GM12874 (cell line): ENCODE measurements around the gene SHC1.

Experiments
- CTCF ChIP-seq: IDR thresholded peaks from 2 replicates; pipeline ENCODE4 v1.5.1; 2011; ENCODE audit warnings: low read depth, mild to moderate bottlenecking, control low read depth, low read length, moderate library complexity; ENCODE audit not compliant: insufficient read depth

Gene SHC1

GRCh38 chr1:154943649-154944400, 26.7 kb downstream of the SHC1 start:
- TF ChIP-seq CTCF, result peak; percentile 87

- TF ChIP-seq CTCF, result no peak
Measured at GRCh38 chr1:154941333-154942013, 29.1 kb downstream of the SHC1 start.

- TF ChIP-seq CTCF, result no peak
Measured at GRCh38 chr1:154940651-154941194, 29.8 kb downstream of the SHC1 start.

DNA sequence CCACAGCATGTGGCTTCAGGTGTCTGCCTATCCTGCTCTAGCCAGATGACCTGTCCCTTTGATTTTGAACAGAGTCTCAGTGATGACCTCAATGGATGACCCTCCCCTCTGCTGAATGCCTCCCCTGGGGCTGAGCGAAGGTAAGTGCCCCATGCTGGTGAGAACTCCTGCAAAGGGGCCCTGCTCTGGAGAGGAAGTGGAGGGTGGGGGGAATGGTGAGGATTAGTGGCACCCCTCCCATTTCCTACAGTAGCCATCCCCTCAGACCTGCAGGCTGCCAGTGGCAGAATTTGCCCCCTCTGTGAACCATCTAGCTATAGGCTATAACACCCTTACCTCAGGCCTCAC, 30.4 kb downstream of the SHC1 start:
- no peak for TF ChIP-seq CTCF

GRCh38 chr1:154938604-154939399, 31.7 kb downstream of the SHC1 start:
- TF ChIP-seq CTCF, result no peak

DNA sequence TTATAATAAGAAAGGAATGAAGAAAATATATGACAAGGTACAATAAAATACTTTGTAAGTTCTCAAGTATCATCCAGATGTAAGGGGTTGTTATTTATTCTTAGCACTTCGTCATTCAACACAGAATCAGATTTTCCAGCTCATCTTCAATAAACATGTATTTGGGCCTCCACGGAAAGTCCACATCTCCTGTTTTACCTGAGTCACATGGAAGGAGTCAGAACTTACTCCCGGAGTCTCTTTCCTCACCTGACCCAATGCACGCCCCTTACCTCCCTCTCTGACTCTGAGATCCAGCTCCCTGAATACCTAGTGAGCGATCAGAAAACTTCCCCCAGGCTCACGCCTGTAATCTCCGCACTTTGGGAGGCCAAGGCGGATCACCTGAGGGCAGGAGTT, 32.6 kb downstream of the SHC1 start:
- no peak for TF ChIP-seq CTCF
